Limb (tissue), 2 donors: Measurements from ENCODE around the gene ATXN10.

ENCODE experiments used
- DNase-seq, 2 donors: peaks; one replicate each; pipeline ENCODE4 v3.0.0-alpha.2; 2016; ENCODE audit errors: extremely low spot score in 2 of 2

Gene ATXN10

GRCh38 chr22:45823336-45823735 is 151.7 kb downstream of the ATXN10 start:
- DNase-seq, result no peak

DNA sequence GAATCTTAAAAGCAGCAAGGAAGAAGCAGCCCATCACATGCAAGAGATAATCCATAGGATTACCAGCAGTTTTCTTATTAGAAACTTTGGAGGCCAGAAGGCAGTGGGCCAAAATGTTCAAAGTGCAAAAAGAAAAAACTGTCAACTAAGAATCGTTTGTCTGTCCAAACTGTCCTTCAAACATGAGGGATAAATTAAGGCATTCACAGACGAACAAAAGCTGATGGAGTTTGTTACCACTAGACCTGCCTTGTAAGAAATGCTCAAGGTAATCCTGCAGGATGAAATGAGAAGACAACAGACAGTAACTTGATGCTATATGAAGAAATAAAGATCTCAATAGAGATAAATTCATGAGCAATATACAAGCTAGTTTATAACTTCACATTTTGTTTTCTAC is 154.9 kb downstream of the ATXN10 start:
- no peak for DNase-seq

- DNase-seq, result no peak
These were observed 157.2 kb downstream of the ATXN10 start for GRCh38 chr22:45828841-45829240.

DNA sequence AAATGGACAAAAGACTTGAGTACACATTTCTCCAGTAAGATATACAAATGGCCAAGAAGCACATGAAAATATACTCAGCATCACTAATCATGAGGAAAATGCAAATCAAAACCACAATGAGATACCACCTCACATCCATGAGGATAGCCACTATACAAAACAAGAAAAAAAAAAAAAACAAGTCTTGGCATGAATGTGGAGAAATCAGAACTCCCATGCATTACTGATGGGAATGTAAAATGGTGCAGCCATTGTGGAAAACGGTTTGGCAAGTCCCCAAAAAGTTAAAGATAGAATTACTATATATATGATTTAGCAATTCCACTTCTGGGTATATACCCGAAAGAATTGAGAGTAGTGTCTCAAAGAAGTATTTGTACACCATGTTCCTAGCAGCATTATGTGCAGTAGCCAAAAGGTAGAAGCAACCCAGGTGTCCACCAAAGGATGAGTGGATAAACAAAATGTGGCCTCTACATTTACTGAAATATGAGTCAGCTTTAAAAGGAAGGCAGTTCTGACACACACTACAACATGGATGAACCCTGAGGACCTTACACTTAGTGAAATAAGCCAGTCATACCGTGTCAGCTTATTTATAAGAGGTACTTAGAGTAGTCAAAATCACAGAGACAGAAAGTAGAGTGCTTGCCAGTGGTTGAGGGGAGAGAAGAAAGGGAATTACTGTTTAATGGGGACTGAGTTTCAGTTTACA is 159.1 kb downstream of the ATXN10 start:
- no peak for DNase-seq

DNA sequence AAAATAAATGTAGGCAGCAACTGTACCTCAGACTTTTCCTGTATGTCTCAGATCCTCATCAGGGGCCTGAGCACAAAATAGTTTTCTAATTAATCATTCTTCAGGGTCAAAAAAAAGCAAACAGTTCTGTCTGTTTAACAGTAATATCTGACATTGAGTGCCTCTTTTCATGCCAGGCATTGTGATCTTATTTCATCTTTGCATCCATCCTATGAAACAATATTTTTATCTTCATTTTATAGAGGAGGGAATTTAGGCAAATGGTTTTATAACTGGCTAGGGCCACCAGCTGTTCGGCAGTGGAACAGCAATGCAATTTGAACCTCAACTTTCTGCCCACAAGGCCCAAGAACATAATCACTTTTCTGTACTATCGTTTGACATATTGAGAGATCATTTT is 159.8 kb downstream of the ATXN10 start:
- no peak for DNase-seq

GRCh38 chr22:45832180-45832579 is 160.5 kb downstream of the ATXN10 start:
- DNase-seq, result no peak

DNA sequence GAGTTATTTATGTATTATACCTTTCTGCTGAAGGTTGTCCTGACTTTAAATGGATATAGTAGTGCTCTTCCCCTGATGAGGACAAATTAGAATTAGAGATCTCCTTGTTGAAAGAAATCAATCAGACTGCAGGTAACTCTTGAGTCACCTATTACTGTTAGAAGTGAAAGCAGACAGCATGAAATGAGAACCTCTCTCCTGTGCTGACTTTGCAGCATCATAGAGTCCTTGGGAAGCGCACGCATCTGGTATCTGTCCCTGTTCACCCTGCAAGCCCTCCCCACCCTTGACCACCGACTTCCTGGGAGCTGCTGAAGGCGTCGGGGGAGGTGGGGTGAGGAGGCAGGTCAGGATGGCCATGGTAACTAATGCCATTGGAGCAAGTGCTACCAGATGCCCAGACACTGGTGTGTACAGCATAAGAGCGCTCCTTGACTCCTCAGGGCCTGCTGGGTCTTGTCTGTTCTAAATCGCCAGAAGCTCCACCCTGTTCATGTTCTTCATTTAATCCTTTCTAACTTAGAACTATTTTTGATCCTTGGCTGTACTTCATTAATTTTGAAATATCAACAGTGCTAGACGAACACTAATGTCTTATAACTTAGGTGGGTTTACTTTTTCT is 161.4 kb downstream of the ATXN10 start:
- no peak for DNase-seq

DNA sequence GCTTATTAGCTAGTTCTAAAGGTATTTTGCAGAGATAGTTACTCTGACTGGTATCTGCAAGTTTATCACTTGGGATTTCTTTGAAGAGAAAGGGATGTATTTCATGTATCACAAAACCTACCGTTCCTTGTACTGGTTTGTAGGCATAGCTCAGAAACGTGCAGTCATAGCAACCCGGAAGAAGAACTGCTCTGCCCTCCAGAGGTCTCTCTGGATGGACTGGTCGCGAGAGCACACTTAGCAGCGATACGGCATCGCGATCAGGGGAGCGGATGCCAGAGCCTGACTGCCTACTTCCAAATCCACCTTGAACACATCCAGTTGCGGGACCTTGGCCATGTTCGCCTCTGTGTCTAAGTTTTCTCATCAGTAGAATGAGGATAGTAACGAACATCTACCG is 162.0 kb downstream of the ATXN10 start:
- DNase-seq, result no peak

- DNase-seq, result no peak
These were observed 162.6 kb downstream of the ATXN10 start for GRCh38 chr22:45834241-45834640.

DNA sequence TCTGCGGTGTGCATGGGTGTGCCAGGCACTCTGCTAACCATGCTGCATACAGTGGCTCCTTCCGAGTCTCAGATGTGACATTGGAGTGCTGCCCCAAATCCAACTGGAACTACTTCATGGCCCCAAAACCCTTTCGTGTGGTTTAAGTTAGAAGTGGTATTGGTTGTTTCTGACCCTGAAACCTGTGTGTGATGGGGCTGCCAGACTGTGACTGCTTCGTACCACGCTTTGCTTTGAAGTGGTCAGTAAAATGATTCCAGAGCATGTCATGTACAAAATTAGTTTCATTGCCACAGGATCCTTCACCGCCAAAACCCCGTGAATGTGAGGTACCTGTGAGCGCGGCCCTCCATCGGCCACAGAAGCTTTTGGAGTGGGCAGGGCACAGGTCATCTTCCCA is 163.2 kb downstream of the ATXN10 start:
- no peak for DNase-seq

GRCh38 chr22:45836418-45837169 is 165.0 kb downstream of the ATXN10 start:
- DNase-seq, result no peak

GRCh38 chr22:45837508-45837907 is 165.9 kb downstream of the ATXN10 start:
- no peak for DNase-seq

DNA sequence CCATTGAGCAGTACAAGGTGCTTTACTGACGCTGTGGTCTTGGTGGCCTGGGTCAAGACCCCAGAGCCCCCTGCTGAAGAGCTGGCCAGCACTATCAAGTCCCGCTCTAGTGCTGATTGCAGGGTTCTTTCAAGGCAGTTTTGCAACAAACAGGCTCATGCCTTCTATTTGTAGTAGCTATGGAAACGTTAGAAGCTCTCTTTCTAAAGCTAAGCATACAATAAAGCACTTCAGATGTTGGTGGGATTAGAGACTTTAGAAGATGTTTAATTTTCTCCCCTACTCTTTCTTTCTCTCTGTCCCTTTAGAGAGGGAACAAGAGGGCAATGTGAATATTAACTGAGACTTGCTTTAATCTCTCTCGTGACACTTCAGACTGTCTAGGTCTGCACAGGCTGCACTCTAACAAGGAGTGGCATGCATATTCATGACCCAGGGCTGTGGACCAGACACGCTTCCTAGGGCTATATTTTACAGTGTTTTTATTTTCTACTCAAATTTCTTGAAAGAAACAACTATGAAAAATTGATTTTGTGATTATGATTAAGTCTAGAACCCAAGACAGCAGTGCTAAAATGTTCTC is 166.8 kb downstream of the ATXN10 start:
- no peak for DNase-seq

GRCh38 chr22:45840483-45840882 is 168.8 kb downstream of the ATXN10 start:
- no peak for DNase-seq

- no peak for DNase-seq
These were observed 170.8 kb downstream of the ATXN10 start for GRCh38 chr22:45842291-45842991.

GRCh38 chr22:45843031-45843430 is 171.4 kb downstream of the ATXN10 start:
- no peak for DNase-seq

- DNase-seq, result no peak
These were observed 172.4 kb downstream of the ATXN10 start for GRCh38 chr22:45843986-45844385.

GRCh38 chr22:45845076-45845487 is 173.4 kb downstream of the ATXN10 start:
- DNase-seq, result no peak

DNA sequence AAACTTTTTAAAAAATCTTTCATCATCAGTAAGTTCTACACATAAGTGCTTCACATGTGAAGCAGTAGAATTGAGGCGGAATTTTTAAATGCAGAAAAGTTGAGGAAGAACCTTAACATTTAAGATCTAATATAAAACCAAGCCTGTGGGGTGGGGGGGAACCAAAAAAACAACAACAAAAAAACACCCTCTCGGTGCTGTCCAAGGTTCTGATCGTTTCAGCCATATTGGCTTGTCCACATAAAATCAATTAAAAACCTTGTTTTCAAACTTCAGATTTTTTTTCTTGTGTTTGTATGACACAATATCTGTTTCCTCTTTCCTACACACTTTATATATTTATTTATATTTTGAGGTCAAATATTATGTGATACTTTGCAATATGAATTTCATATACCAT is 175.3 kb downstream of the ATXN10 start:
- DNase-seq, result no peak

- no peak for DNase-seq
These were observed 177.3 kb downstream of the ATXN10 start for GRCh38 chr22:45848904-45849303.

GRCh38 chr22:45852826-45853225 is 181.2 kb downstream of the ATXN10 start:
- DNase-seq, result no peak

- DNase-seq, result no peak
These were observed 184.3 kb downstream of the ATXN10 start for GRCh38 chr22:45855961-45856360.
